Measurements from ENCODE around the gene MYO1E. TPM values are rescaled to one million over a fixed set of nuclear protein-coding genes. Genes with fewer than 3 reads are reported as not detected.

MYO1E gene
- total RNA-seq, 2 experiments from 2014 or later = 20.3 to 22.7 TPM

- no peak overlapping the region for H3K27ac Mint-ChIP-seq
These were observed 65.5 kb downstream of the MYO1E start for GRCh38 chr15:59307165-59307537.

GRCh38 chr15:59306520-59307164 is 66.0 kb downstream of the MYO1E start:
- Mint-ChIP-seq H3K27ac (no peak overlapping the region), H3K4me1 (ENCODE audit: low read depth) (peaks cover 7% of the 10 kb centered on the region), H3K9me3 (no peaks in the 10 kb centered on the region), H3K36me3 (ENCODE audit: low read depth) (no peaks in the 10 kb centered on the region), H3K27me3 (peaks cover 1% of the 10 kb centered on the region), H3K4me3 (no peak overlapping the region)
- ChIA-PET CTCF (no interaction called here), POLR2A (no interaction called here)
- TF ChIP-seq CTCF (IDR thresholded peaks at IDR 0.05) = no peak
- intact Hi-C loops (cut with micrococcal nuclease) = no loop called here
- no peak for DNase-seq
- no peak for ATAC-seq

More at GRCh38 chr15:59307165-59307537, 65.5 kb downstream of the MYO1E start:
- Mint-ChIP-seq H3K9me3 (no peaks in the 10 kb centered on the region), H3K27me3 (peaks cover 1% of the 10 kb centered on the region), H3K4me1 (ENCODE audit: low read depth) (peaks cover 7% of the 10 kb centered on the region), H3K4me3 (no peak overlapping the region), H3K36me3 (ENCODE audit: low read depth) (no peaks in the 10 kb centered on the region)
- intact Hi-C loops (cut with micrococcal nuclease) = no loop called here
- ATAC-seq = no peak
- POLR2A ChIA-PET = no interaction called here
- CTCF ChIA-PET = no interaction called here
- TF ChIP-seq CTCF (IDR thresholded peaks at IDR 0.05) = no peak
- DNase-seq = no peak

GRCh38 chr15:59304807-59305206 is 67.9 kb downstream of the MYO1E start:
- Mint-ChIP-seq H3K4me3 (no peak overlapping the region), H3K27ac (no peak overlapping the region), H3K4me1 (ENCODE audit: low read depth) (peaks cover 21% of the 10 kb centered on the region), H3K9me3 (no peaks in the 10 kb centered on the region), H3K36me3 (ENCODE audit: low read depth) (no peaks in the 10 kb centered on the region), H3K27me3 (no peaks in the 10 kb centered on the region)
- intact Hi-C loops (cut with micrococcal nuclease) = no loop called here
- TF ChIP-seq CTCF (IDR thresholded peaks at IDR 0.05) = no peak
- ChIA-PET POLR2A (no interaction called here), CTCF (no interaction called here)
- DNase-seq (no peak), ATAC-seq (no peak)

GRCh38 chr15:59304034-59304795 is 68.5 kb downstream of the MYO1E start:
- H3K4me1 Mint-ChIP-seq (ENCODE audit: low read depth) = peaks cover 27% of the 10 kb centered on the region
- no peak overlapping the region for H3K27ac Mint-ChIP-seq
- ChIA-PET POLR2A (no interaction called here), CTCF (no interaction called here)
- H3K9me3 Mint-ChIP-seq = no peaks in the 10 kb centered on the region
- H3K4me3 Mint-ChIP-seq = no peak overlapping the region
- TF ChIP-seq CTCF (IDR thresholded peaks at IDR 0.05) = no peak
- ATAC-seq (no peak), DNase-seq (no peak)
- H3K36me3 Mint-ChIP-seq (ENCODE audit: low read depth) = no peaks in the 10 kb centered on the region
- intact Hi-C loops (cut with micrococcal nuclease) = no loop called here
- H3K27me3 Mint-ChIP-seq = no peaks in the 10 kb centered on the region

GRCh38 chr15:59303633-59304032 is 69.0 kb downstream of the MYO1E start:
- Mint-ChIP-seq H3K36me3 (ENCODE audit: low read depth) (no peaks in the 10 kb centered on the region), H3K4me1 (ENCODE audit: low read depth) (peaks cover 33% of the 10 kb centered on the region), H3K27me3 (no peaks in the 10 kb centered on the region), H3K9me3 (no peaks in the 10 kb centered on the region), H3K4me3 (no peak overlapping the region), H3K27ac (no peak overlapping the region)
- CTCF ChIA-PET = no interaction called here
- intact Hi-C loops (cut with micrococcal nuclease) = no loop called here
- POLR2A ChIA-PET = no interaction called here
- no peak for TF ChIP-seq CTCF (IDR thresholded peaks at IDR 0.05)
- DNase-seq = no peak
- no peak for ATAC-seq

Measured in activated CD8-positive, alpha-beta T cell treated with anti-CD3 and anti-CD28 coated beads for 36 hours (primary cell).